ENCODE data around the gene WWOX.
"Not testable (repeated sequence)": the region's sequence is repeated elsewhere in the genome, so short reads cannot be mapped to it uniquely, and the experiment has no call there.

WWOX gene

GRCh38 chr16:79211586-79211985 is 1112.1 kb downstream of the WWOX start:
- no peak for DNase-seq

- DNase-seq: no peak
These were observed 1112.8 kb downstream of the WWOX start for GRCh38 chr16:79212114-79212791.

GRCh38 chr16:79213214-79213613 is 1113.8 kb downstream of the WWOX start:
- peak; percentile 40 for DNase-seq

DNA sequence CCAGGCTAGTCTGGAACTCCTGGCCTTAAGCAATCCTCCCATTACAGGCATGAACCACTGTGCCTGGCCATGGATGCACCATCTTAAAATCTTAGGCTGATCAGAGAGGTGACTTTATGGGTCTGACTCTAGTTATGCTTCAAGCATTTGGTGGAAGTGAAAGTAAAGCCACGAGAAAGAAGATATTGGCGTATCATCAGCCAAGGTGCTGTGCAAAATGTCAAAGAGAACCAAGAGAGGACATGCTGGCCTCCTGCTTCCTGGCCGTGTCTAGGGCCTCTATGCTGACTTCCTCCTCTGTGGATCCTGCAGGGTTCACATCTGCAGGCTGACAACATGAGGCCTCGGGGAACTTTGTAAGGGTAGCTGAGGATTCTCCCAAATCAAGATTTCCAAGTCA is 1115.8 kb downstream of the WWOX start:
- DNase-seq: no peak

GRCh38 chr16:79217375-79218011 is 1118.0 kb downstream of the WWOX start:
- peak; percentile 4 for DNase-seq

DNA sequence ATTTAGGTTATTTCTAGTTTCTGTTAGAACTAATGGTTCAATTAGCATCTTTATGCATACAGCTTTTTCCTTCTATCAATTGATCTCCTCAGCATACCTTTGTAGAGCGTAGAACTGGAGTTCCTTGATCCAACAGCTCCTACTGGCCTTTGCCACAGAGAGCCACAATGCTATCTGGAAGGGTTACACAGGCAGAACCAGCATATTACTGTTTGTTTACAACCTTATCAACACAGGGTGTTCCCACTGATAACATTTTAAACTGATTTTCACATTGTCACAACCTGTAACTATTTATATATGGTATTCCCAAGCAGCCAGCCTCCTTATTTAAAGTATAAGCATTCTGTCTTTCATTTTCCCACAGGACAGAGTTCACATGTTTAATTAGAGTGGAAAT is 1118.9 kb downstream of the WWOX start:
- no peak for DNase-seq

DNA sequence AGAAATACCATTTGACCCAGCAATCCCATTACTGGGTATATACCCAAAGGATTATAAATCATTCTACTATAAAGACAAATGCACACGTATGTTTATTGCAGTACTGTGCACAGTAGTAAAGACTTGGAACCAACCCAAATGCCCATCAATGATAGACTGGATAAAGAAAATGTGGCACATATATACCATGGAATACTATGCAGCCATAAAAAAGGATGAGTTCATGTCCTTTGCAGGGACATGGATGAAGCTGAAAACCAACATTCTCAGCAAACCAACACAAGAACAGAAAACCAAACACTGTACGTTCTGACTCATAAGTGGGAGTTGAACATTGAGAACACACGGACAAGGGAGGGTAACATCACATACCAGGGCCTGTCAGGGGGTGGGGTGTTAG is 1126.5 kb downstream of the WWOX start:
- DNase-seq: not testable (repeated sequence)

GRCh38 chr16:79229361-79229760 is 1129.9 kb downstream of the WWOX start:
- no peak for DNase-seq

GRCh38 chr16:79245700-79246099 is 1146.2 kb downstream of the WWOX start:
- not testable (repeated sequence) for DNase-seq

GRCh38 chr16:79247386-79247785 is 1147.9 kb downstream of the WWOX start:
- no peak for DNase-seq

DNA sequence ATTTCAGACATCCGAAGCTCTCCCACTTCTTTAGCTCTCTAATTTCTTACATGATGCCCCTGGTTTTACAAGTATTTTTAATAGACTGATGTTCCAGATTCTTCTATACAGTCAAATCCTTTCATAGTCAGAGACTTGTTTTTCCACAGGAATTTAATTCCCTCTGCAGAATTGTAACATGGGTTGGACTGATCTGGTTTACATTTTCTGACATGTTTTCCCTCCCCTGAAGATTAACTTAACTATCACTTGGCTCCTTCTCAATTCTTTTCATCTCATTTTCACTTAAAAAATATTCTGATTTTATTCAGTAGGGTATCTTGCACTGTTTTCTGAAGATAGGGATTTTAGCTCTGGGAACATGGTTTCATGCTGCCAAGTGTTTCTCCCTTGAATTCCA is 1148.9 kb downstream of the WWOX start:
- no peak for DNase-seq

DNA sequence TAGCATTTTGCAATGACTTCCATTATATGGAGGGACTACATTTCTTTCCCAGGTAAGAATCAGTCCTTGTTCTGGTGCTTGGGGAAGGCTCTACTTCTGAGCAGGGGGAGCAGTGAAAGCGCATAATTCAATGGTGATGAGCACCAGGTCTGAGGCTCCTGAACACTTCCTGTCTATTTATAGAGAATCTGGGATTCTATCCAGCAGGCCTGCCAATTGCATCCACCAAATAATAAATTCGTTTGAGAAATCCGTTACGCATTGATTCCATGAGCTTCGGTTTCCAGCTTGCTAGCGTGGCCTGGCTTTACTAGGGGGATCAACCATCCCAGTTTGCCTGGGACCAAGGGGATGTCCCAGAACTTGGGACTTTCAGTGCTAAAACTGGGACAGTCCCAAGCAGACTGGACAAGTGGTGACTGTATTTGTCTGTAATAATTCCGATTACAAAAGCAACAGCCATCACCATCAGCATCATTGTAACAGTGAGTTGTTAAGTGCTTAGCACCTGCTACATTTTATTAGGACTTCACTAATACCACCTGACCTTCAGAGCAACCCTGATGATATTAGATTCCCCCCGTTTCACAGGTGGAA is 1151.1 kb downstream of the WWOX start:
- DNase-seq: no peak

DNA sequence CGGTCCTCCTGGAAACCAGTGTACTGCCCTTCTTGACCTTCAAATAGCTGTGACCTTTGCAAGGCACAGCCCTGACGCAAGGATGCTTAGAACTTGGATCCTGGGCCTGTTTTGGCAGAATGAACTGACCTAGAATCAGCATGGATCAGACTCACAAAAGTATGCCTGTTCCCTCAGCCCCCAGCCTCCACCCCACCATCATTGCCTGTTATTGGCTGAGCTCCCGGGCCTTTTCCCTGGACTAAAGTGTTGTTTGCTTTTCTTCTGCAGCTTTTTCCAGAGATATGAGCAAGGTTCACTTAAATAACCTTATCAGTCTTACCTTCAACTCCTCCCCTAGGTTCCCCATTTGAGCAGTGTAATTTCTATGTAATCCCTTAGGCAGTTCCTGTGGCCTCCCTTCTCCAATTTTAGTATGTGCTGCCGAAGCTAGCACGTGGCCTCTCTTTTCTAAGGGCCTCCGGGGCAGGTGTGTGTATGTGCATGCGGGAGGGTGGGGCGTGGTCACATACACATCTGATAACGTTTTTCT is 1153.7 kb downstream of the WWOX start:
- DNase-seq: no peak

DNA sequence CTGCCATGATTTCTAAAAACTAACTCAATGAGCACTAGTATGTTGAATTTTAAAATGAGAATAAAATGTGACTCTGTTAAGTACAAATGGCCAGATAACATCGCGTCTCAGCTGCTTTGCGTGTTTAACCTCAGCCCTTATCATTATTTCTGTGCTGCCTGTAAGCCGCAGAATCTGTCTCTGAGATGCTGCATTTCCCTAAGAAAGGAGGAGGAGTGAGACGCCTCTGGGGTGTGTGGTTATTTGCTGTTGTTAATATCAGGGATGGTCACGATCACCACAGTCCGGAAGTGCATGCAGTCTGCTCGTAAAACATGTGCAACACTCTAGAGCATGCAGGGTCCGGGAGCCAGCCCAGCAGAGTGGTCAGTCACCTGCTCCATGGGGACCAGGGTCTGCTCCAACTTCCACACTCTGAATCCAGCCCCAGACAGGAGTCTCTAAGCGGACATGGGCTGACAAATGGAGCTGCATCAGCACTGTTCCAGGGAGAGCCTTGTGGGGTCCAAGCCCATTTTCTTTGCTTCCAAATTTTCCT is 1158.6 kb downstream of the WWOX start:
- peak; percentile 57 for DNase-seq

GRCh38 chr16:79260890-79261289 is 1161.4 kb downstream of the WWOX start:
- not testable (repeated sequence) for DNase-seq

GRCh38 chr16:79261481-79261940 is 1162.1 kb downstream of the WWOX start:
- DNase-seq: peak; percentile 55

GRCh38 chr16:79261944-79262552 is 1162.6 kb downstream of the WWOX start:
- DNase-seq: no peak
